HG02973 (cell line): ENCODE results near the gene PALLD.

Source experiments
- ATAC-seq: cut with Tn5 transposase; IDR thresholded peaks from one replicate; pipeline ENCODE4 v1.9.1; 2021; ENCODE audit warnings: moderate library complexity; ENCODE audit not compliant: unreplicated experiment

Gene PALLD

DNA sequence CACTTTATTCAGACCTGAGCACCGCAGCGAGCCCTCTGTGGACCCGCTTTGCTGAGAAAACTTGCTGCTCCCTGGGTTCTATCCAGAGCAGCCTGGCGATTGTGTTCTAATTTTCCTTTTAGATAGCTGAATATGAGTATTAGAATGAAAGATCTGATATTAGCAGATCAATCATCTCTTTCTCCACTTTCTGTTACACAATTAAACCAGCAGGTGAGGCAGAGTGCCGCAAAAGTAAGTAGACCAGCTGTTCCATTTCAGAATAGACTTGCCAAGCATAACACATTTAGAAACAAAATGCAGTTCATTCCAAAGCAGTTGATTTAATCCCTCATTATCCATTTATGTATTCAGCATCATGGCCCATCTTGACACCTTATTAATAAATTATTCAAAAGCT lies 58.6 kb downstream of the PALLD start:
- no peak for ATAC-seq

DNA sequence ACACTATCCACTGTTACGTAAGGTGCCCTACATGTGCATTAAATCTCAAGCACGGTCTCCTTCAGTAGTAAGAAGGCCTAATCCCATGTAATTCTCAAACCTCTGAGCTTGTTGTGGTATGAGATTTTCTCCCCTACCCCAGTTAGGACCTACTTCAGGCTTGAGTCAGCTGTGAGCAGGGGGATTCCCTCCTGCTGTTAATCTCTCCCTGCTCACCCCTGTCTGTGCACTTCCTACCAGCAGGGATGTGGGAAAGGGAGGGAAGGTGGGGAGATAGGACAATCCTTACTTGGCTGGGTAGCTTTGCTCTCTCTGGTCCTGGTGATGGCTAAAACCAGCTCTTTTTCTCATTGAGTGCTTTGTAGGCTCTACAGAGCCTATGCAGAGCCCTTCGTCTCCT lies 60.8 kb downstream of the PALLD start:
- no peak for ATAC-seq

DNA sequence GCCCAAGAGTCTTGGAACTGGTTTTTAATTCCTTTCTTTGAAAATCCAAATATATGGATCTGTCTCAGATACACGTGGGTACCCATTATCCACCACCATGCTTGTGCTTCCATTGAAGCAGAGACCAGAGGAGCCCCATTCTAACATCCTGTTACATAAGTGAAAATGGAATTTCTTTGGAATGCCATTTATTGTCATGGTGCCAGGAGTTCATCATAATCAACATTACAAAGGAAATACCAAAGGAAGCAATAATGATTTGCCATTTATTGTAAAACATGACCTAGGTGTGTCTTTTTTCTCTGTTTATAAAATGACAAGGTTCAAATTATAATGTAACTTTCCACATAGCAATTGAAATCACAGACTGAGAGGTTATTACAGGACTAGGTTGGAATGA lies 61.7 kb downstream of the PALLD start:
- ATAC-seq, result no peak

DNA sequence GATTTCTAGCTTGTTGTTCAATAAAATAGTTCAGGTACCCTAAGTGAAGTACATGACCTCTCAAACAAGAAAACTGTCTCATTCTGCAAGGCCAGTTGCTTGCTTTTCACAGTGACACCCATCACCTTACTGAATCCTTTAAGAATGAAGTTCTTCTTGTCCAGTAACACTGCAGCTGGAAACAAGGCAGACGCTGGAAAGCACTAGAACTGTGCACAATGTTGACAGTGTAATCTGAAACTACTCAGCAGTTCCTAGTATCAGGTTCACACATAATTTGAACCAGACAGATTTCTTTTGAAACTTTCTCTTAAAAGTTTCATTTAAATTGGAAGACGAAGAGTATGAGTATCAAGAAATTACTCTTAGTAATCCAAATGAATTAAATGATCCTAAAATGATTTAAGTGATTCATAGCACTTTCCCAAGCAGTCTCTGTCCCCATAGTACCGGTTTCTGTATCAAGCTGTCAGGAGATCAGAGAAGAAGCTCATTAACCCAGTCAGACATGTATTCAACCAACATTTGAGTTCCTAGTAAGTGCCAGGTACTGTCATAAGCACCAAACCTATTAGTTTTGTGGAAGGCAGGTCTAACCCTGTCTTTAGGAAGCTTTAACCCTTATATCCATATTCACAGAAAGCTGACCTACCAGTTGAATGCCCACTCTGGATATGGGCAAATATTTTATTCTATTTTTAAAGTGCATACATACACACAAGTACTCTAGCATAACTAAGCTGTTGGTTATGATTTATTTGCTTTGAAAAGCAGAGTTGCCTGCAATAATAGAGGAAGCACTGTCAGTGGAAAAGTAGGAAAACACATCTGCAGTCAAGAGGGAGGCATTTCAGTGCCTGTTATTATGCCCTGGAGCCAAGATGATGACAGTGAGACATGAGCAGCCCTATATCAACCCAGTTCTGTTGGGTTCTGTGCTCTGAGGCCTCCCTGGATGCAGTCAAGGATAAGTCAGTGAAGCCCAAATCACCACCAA lies 63.6 kb downstream of the PALLD start:
- no peak for ATAC-seq

DNA sequence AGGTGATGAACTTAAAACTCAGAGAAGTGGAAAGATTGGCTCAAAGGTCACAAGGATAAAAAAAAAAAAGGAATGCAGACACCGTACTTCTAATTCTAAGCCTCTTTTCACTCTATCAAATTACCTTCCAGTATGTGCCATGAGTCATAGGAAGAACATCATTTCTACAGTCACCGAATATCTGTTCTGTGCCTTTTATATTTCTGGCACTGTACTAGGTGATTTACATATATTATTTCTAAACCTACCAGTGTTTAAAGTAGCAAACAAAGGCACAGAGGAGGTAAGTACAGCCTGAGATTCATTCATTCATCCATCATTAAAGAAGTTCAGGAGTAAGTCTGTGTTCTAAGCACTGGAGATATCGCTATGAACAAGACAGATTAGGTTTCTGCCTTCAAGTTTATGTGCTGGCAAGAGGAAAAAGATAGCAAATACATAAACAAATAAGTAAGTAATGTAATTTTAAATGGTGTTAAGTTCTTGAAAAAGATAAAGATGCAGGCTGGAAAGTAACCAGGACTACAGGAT lies 65.3 kb downstream of the PALLD start:
- ATAC-seq, result no peak

DNA sequence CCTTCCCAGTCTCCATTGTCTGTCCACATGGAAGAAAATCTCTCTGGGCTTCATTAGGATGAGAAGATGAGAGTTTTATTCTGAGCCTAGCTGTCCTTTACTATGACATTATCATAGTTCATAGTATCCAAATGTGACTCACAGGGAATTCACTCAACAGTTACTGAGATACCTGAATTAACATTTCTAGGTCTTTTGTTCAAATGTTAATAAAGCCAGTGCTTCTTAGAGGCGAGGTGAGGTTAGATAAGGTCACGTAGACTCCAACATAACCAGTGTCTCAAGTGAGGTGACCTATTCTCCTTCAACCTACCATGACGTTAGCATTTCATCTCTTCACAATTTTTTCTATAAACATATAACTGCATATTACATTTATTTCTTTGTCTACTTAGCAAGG lies 67.2 kb downstream of the PALLD start:
- ATAC-seq, result no peak

DNA sequence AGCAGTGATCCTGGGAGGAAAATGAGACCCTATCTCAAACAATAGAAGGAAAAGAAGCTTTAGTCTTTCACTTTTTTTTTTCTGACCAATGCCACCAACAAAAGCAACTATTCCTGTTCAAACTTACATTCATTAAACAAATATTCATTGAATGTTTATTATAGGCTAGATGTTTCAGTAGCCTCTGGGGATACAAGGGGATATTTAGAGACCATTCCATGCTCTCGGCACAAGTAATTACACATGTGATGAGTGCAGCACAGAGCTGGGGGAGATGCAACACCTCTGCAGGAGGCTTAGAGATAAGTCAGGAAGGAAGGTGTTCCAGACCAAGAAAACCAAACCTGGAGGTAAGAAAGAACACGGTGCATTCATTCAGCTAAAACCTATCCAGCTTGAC lies 68.3 kb downstream of the PALLD start:
- no peak for ATAC-seq

DNA sequence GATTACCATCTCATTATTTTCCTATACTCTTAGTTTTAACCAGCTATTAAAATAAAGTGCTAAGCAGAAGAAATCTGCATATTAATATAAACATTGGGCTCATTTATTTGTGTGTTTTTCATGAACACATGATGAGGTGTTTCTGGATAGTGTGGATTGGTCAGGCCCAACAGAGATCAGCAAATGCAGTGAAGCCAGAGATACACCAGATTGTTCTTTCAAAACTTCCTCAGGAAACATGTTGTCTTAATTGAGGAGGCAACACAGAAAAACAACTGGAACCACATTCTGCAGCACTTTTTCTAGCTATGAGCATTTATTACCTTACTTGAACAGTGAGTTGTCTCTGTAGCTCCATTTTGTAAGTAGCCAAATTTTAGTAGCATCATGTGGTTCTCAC lies 69.9 kb downstream of the PALLD start:
- no peak for ATAC-seq

DNA sequence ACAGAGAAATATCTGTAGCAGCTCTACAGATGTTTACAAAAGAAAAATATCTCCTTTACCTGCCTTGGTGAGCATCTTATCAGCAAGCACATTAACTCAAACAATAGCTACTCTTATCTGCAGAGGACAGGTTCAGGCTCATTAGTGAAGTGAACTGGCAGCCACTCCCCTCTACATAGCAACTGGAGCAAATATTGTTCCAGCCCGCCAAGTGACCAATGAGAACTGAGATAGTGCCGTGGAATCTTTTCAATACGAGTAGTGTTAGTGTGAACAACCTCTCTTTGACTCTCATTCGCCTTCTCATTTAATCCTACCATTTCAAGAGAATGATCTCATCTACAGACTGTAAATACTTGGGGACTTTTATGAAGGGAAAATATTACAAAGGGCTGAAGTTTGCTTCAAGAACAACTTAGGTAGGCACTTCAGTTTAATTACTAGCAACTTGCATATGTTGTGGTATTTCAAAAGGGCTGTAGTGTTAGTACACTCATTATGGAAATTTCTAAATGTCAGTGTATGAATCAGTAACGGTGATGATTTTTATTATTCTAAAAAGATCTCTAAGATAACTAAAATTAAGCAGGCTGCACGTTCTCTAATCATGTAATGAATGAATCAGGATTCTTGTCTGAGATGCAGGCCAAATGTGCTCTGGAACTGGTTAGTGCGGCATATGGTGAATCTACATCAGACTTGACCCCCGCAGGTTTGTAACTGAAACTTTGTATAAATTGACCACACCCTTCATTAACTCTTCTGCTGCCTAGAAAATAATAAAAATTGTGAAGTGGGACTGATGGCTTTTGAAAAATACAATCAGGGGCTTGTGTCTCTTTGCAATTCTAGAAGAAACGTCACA lies 72.4 kb downstream of the PALLD start:
- ATAC-seq, result no peak

DNA sequence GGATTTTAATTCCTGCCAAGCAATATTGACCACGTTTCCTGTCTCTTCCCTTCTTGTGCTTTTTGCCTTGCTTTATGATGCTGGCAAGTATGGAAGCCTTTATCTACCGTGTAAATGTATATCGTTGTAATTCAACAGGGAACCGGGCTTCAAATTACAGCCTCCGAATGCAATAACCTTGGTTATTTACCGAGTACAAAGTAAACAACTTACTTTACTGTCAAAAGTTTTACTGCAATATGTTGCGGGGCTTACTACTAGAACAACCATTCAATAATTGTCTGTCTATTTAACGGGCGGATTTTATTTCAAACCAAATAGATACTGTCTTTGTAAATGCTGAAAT lies 73.1 kb downstream of the PALLD start:
- no peak for ATAC-seq

DNA sequence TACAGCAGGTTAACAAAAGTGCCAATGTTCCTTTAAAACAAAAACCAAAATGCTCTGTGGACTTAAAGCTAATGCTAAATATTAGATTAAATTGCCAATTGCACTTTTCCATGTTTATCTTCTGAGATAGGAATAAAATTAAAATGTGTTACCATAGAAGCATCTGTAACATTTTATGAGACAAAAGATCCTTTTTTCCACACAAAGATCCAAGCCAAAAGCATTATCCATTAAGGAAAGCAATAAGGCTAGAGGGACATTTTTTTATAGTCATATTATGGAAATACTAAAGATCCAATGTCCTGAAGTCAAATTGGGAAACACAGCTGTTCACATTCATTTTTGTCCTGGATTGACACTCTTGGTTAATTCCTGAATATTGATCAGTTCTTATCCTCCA lies 73.6 kb downstream of the PALLD start:
- ATAC-seq, result no peak

DNA sequence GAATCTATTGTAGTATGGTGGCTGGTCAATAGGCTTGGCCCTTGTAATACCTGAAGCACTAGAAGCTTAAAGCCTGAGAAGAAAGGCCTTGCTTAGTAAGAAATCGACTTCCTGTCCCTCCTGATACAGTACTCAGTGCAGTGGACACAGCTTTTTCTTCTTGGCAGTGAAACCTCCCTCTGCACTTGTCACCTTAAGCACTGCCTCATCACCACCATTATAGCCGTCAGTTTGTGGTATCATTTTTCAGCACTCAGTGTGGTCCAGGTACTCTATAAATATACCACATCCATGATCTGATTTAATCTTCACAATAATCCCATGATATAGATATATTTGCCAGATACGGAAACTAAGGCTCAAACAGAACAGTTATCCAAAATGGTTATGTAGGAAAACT lies 75.2 kb downstream of the PALLD start:
- ATAC-seq, result no peak

DNA sequence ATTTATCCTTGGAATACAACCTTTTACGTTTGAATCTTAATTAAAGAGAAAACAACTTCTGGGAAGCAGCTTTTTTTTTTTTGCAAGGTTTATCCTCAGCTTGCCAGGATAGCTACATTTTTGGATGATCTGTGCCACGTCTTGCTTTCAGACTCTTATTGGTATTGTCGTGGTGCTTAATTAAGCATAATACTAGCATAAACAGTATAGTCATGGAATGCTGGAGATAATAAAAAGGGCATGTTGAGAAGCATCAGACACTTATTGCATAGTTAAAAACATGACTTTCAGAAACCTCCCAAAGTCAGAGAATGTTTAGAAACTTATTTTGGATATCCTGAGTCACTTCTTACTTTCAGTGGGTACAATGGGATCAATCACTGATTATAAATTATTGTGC lies 77.0 kb downstream of the PALLD start:
- no peak for ATAC-seq

DNA sequence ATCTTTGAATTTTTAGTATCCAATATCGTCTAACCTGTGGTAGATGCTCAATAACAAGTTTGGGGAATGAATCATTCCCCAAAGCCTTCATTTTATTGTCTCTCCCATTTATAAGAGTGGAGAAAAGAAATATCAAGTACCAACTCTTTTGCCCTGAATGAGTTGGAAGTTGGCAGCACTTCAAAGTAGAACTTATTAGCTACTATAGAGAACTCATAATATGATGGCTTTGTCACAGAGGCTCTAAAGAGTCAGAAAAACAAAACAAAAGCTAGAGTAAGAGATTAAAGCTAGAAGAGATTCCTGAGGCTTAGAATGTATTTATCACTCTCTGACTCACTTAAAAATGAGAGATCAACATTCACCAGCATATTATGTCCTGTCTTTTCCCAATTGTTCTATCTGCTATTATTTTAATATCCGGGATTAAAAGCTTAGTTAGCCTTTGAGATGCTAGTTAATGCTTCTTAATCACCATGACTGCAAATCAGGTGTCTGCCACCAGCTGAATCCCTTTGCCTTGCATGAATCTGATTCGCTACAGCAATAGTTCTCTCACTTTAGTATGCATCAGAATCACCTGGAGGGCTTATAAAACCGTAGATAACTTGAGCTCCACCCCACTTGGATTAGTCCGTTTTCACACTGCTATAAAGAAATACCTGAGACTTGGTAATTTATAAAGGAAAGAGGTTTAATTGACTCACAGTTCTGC lies 77.9 kb downstream of the PALLD start:
- ATAC-seq, result no peak

DNA sequence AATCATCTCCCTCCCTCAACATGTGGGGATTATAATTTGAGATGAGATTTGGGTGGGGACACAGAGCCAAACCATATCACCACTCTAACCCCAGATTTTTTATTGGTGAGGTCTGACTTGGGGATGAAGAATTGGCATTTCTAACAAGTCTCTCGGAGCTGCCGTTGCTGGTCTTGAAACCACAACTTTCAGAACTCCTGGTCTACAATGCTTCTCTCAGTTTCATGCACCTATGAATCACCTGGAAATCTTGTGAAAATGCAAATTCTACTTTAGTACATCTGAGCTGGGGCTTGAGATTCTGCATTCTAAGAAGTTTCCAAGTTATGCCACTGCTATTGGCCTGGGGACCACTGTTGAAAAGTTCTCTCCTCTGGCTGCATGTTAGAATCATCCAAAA lies 78.6 kb downstream of the PALLD start:
- ATAC-seq, result no peak

DNA sequence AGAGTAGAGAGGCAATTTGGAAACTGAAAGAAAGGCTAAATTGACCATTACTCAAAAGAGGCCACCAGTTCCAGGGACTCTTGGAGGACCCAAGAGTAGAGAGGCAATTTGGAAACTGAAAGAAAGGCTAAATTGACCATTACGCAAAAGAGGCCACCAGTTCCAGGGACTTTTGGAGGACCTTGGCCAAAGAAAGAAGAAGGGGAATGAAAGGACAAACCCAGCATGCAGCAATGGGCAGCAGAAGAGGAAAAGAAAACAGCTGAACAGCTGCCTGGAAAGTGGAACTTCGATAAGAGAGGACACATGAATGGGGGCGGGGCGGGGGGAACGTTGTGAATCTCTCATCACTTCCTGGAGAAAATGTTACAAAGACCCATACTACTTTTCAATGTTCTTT lies 80.8 kb downstream of the PALLD start:
- ATAC-seq, result no peak

DNA sequence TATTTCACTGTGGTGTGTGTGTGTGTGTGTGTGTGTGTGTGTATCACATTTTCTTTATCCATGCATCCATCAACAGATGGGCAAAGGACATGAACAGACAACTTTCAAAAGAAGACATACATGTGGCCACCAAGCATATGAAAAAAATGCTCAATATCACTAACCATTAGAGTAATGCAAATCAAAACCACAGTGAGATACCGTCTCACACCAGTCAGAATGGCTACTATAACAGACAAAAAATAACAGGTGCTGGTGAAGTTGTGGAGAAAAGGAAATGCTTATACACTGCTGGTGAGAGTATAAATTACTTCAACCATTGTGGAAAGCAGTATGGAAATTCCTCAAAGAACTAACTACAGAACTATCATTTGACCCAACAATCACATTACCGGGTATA lies 83.4 kb downstream of the PALLD start:
- ATAC-seq, result no peak

DNA sequence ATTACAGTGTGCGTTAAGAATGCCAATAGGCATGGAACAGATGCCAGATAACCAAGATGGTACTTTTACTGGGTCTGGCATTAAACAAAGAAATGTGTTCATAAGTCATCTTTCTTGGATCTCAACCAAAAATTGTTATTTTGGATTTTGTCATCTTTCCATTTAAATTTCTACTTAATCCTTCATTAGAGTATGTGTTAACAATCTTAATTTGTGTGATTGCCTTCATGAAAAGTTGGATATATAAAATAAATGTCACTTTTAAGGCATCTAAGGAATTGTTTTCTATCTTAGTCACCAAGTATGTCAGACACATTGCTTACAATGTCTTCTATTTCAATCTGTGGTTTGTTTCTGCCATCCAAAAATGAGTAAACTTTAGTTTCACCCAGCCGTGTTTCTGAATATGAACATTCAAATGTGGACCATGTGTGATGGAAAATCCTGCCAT lies 87.5 kb downstream of the PALLD start:
- peak; percentile 61 for ATAC-seq

DNA sequence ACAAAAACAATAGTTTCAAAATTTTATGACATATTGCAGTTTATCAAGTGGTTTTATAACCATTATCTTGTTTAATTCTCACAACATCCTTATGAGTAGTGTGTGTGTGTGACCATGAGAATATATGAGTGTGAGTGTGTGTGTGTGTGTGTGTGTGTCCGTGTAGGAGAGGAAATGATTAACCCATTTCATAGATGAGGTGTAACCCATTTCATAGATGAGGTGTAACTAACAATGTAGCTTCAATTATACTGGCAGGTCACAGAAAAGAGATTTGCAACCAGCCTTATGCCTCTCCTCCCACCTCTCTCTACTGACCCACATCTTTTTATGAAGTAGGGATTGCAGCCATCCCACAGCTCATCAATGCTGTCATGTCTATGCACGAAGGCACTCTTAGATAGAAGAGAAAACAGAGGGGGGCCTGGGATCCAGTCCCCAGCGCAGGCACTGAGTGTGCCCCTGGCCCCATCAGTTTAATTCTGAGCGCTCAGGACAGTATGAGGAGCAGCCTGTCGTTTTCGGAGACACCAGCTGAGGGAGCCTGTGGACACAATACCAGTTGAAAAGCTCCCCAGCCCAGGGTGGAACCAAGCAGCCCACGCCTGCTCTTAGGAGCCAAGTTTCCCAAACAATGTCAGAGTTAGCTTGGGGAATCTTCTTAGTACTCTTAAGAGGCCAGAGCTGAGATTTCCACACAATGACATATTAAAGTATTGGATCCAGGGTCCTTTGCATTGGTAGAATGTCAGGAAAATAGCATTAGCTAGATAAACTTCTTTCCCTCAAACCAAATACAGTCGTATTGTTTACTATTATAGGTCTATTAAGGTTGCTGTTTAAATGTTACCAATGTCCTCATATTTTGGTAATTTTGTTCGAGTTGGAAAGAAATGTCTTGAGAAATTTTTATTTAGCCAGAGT lies 88.6 kb downstream of the PALLD start:
- ATAC-seq, result peak; percentile 83

DNA sequence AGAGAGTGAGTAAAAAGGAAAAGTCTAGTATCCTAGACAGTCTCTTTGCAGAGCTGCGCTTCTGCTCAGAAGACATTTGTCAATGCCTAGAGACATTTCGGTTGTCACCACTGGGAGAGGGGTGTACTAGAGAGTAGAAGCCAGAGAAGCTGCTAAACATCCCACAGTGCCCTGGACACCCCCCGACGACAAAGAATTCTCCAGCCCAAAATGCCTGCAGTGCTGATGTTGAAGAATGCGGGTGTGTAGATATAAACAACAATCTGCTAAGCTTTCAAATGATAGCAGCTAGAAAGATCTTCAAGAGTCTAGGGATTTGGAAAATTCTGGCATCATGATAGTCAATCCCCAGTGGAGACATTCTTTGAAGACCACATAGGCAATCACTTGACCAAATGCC lies 90.1 kb downstream of the PALLD start:
- no peak for ATAC-seq
